Endothelial cell of umbilical vein (primary cell): ENCODE measurements around the gene KIF20A. TPM values are rescaled to one million over a fixed set of nuclear protein-coding genes. Genes with fewer than 3 reads are reported as not detected.

ENCODE experiments used
- BruUV-seq: library from RNA; stranded (reverse); fragments of 400-500 nt; replicated peaks from 2 replicates; lab custom pipeline; 2021; lab: Mats Ljungman, UMichigan
- CTCF ChIA-PET: fragments of 300-600, 350-600 bp; sonication (Branson Sonifier 250); formaldehyde crosslinking; loops from one replicate; lab custom pipeline; 2021; ENCODE audit warnings: antibody characterized with exemption, inconsistent platforms; lab: Charles Lee
- POLR2A ChIA-PET: fragments of 300-600, 350-600 bp; sonication (Branson Sonifier 250); formaldehyde crosslinking; loops from one replicate; lab custom pipeline; 2021; ENCODE audit warnings: antibody characterized with exemption, inconsistent platforms; lab: Charles Lee
- DNase-seq: peaks from one replicate; pipeline ENCODE4 v3.0.0-alpha.2; 2011; ENCODE audit warnings: low read depth, low spot score
- FAIRE-seq: peaks from 2 replicates; lab custom pipeline; 2011; peaks lifted over from hg19 to GRCh38; lab: Jason Lieb, UNC
- H2AFZ ChIP-seq: 2 replicates; pipeline ENCODE4 v1.6.0; 2012; ENCODE audit warnings: low read depth, low read length, control low read depth, inconsistent platforms
- H3K27ac ChIP-seq: 2 replicates; pipeline ENCODE4 v1.5.1; 2011; ENCODE audit warnings: low read depth, mild to moderate bottlenecking, control low read depth, low read length, moderate library complexity; ENCODE audit not compliant: insufficient read depth
- H3K27me3 ChIP-seq, 2 experiments: 2 replicates each; pipeline versions ENCODE4 v1.6.0 to v1.6.1; 2011; ENCODE audit warnings: low read length in 2 of 2, mixed read lengths in 1 of 2; ENCODE audit not compliant: control insufficient read depth in 2 of 2, insufficient read depth in 2 of 2
- H3K36me3 ChIP-seq, 2 experiments: 2 replicates in 1 of 2; 3 replicates in 1 of 2; pipeline ENCODE4 v1.5.1; 2011; ENCODE audit warnings: low read length in 2 of 2, mild to moderate bottlenecking in 1 of 2, moderate library complexity in 1 of 2; ENCODE audit not compliant: control insufficient read depth in 2 of 2, insufficient read depth in 2 of 2; ENCODE audit errors: extremely low read depth in 1 of 2
- H3K4me1 ChIP-seq: 3 replicates; pipeline ENCODE4 v1.5.1; 2011; ENCODE audit warnings: mild to moderate bottlenecking, low read length; ENCODE audit not compliant: control insufficient read depth, insufficient read depth; ENCODE audit errors: extremely low read depth
- H3K4me2 ChIP-seq: 2 replicates; pipeline ENCODE4 v1.6.1; 2011; ENCODE audit warnings: low read length, control low read depth, mixed read lengths; ENCODE audit not compliant: insufficient read depth
- H3K4me3 ChIP-seq, 3 experiments: fragments of 200-600 bp in 1 of 3; sonication (generic), shearing (Covaris generic) in 1 of 3; replicated peaks in 1 of 3; 2 replicates each; pipeline ENCODE4 v1.5.1; 2011 to 2016; ENCODE audit warnings: control low read depth in 3 of 3, low read length in 3 of 3, mild to moderate bottlenecking in 2 of 3, inconsistent platforms in 1 of 3, low read depth in 1 of 3, moderate library complexity in 1 of 3; ENCODE audit not compliant: insufficient read depth in 1 of 3
- H3K79me2 ChIP-seq: 2 replicates; pipeline ENCODE4 v1.6.0; 2012; ENCODE audit warnings: low read length, inconsistent platforms; ENCODE audit not compliant: control insufficient read depth, insufficient read depth
- H3K9ac ChIP-seq: replicated peaks from 2 replicates; pipeline ENCODE3; 2011; ENCODE audit warnings: low read length, control low read depth; ENCODE audit not compliant: insufficient read depth; ENCODE audit errors: extremely low read depth
- H3K9me1 ChIP-seq: replicated peaks from 3 replicates; pipeline ENCODE4 v1.6.0; 2011; ENCODE audit warnings: mild to moderate bottlenecking, low read length; ENCODE audit not compliant: control insufficient read depth, insufficient read depth; ENCODE audit errors: extremely low read depth
- H3K9me3 ChIP-seq: replicated peaks from 2 replicates; pipeline ENCODE4 v1.5.1; 2012; ENCODE audit warnings: low read length, inconsistent platforms; ENCODE audit not compliant: control insufficient read depth, insufficient read depth
- H4K20me1 ChIP-seq: replicated peaks from 2 replicates; pipeline ENCODE3; 2011; ENCODE audit warnings: mild to moderate bottlenecking, low read length; ENCODE audit not compliant: control insufficient read depth, insufficient read depth; ENCODE audit errors: extremely low read depth
- EZH2 ChIP-seq: IDR thresholded peaks from 2 replicates; pipeline ENCODE4 v1.6.1; 2012; ENCODE audit warnings: borderline replicate concordance, low read depth, mild to moderate bottlenecking, moderate library complexity, low read length, inconsistent platforms; ENCODE audit not compliant: severe bottlenecking
- FOS ChIP-seq: IDR thresholded peaks from 2 replicates; pipeline ENCODE4 v1.6.1; 2011; ENCODE audit warnings: mild to moderate bottlenecking, low read length, moderate library complexity, borderline replicate concordance; ENCODE audit not compliant: insufficient read depth
- GATA2 ChIP-seq: IDR thresholded peaks from 2 replicates; pipeline ENCODE4 v1.7.0; 2011; ENCODE audit warnings: low read depth, mild to moderate bottlenecking, moderate library complexity, mixed read lengths, low read length; ENCODE audit not compliant: insufficient read length, insufficient read depth
- JUN ChIP-seq: IDR thresholded peaks from 2 replicates; pipeline ENCODE4 v1.6.1; 2011; ENCODE audit warnings: borderline replicate concordance, low read depth; ENCODE audit not compliant: insufficient read length, insufficient read depth
- MAX ChIP-seq: IDR thresholded peaks from 2 replicates; pipeline ENCODE4 v1.6.1; 2011; ENCODE audit not compliant: insufficient read depth, insufficient read length
- MYC ChIP-seq: IDR thresholded peaks from one replicate; pipeline ENCODE4 v1.6.1; 2011; ENCODE audit warnings: mild to moderate bottlenecking, low read depth, low read length
- POLR2A ChIP-seq: IDR thresholded peaks from 2 replicates; pipeline ENCODE4 v1.6.1; 2012; ENCODE audit warnings: low read depth, mild to moderate bottlenecking, control low read depth, low read length
- POLR2AphosphoS5 ChIP-seq: IDR thresholded peaks from 2 replicates; pipeline ENCODE4 v1.6.1; 2012; ENCODE audit warnings: low read depth, mild to moderate bottlenecking, control low read depth, low read length, moderate library complexity; ENCODE audit not compliant: insufficient read depth
- dilution Hi-C: fragments of 300-500 bp; cut with MboI; formaldehyde crosslinking; loops from one replicate; pipeline ENCODE4 v1.15.0; 2019; ENCODE audit warnings: low sequenced_read_pairs; ENCODE audit not compliant: extremely low pct_ligation_motif_present
- intact Hi-C: fragments of 100-400 bp; cut with micrococcal nuclease; formaldehyde crosslinking; loops from one replicate; pipeline ENCODE4 v1.10.0; 2022
- polyA plus RNA-seq, 4 experiments: library from polyadenylated mRNA; depleted of rRNA in 3 of 4; stranded (reverse) in 3 of 4; unstranded in 1 of 4; fragments of >200 nt; gene quantifications; 2 replicates each; pipeline versions ENCODE4 v1.2.1 to v1.2.3, GENCODE V29; 2011 to 2012; ENCODE audit warnings: missing spikeins in 1 of 4
- total RNA-seq: library from RNA; stranded (reverse); gene quantifications from 2 replicates; pipeline ENCODE4 v1.2.3, GENCODE V29; 2021
- TF ChIP-seq, protein P1 (sequence below), 2 donors: IDR thresholded peaks; 1 replicate in 1 of 2; 2 replicates in 1 of 2; pipeline ENCODE4 v1.5.1; 2011; ENCODE audit warnings: low read length in 2 of 2, mild to moderate bottlenecking in 2 of 2, moderate library complexity in 2 of 2, control low read depth in 1 of 2, inconsistent platforms in 1 of 2, low read depth in 1 of 2; ENCODE audit not compliant: insufficient read depth in 1 of 2; ENCODE audit errors: extremely low read depth in 1 of 2

Gene KIF20A
- total and polyA plus RNA-seq, 2 donors (not counting 3 experiments of a cell fraction or from before 2014, with no cell fraction given), result 38.7 to 78.1 TPM

GRCh38 chr5:138148811-138149210 lies 30.1 kb upstream of the KIF20A start:
- BruUV-seq, result no TSS peak
- Histone ChIP-seq H3K4me3 (no peak overlapping the region), H3K9me3 (no peaks in the 10 kb centered on the region), H3K79me2 (no peaks in the 10 kb centered on the region), H3K27ac (no peak overlapping the region), H3K36me3 (no peaks in the 10 kb centered on the region), H3K4me1 (peaks cover 9% of the 10 kb centered on the region), H3K27me3 (no peaks in the 10 kb centered on the region), H3K9me1 (no peaks in the 10 kb centered on the region), H3K4me2 (no peak overlapping the region), H4K20me1 (no peaks in the 10 kb centered on the region), H3K9ac (no peak overlapping the region), H2AFZ (peak overlapping the region; percentile 25)
- intact Hi-C loops (no loop called here), dilution Hi-C loops (no loop called here)
- TF ChIP-seq JUN, result peak; percentile 42
- TF ChIP-seq, protein P1, sequence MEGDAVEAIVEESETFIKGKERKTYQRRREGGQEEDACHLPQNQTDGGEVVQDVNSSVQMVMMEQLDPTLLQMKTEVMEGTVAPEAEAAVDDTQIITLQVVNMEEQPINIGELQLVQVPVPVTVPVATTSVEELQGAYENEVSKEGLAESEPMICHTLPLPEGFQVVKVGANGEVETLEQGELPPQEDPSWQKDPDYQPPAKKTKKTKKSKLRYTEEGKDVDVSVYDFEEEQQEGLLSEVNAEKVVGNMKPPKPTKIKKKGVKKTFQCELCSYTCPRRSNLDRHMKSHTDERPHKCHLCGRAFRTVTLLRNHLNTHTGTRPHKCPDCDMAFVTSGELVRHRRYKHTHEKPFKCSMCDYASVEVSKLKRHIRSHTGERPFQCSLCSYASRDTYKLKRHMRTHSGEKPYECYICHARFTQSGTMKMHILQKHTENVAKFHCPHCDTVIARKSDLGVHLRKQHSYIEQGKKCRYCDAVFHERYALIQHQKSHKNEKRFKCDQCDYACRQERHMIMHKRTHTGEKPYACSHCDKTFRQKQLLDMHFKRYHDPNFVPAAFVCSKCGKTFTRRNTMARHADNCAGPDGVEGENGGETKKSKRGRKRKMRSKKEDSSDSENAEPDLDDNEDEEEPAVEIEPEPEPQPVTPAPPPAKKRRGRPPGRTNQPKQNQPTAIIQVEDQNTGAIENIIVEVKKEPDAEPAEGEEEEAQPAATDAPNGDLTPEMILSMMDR (IDR thresholded peaks at IDR 0.05; ENCODE audit: extremely low read depth in 1 of 2, insufficient read depth in 1 of 2, low read depth in 1 of 2, low read length in 2 of 2), result no peak
- peak; percentile 73 for TF ChIP-seq FOS
- ChIA-PET POLR2A (no interaction called here), CTCF (interaction anchor here (1.0 to 1.2 kb wide), 2 partner anchors 16 to 113 kb away, joined by 5 to 6 read pairs; no protein-coding TSS in a partner anchor)
- FAIRE-seq (peak; percentile 96), DNase-seq (peak; percentile 66)

DNA sequence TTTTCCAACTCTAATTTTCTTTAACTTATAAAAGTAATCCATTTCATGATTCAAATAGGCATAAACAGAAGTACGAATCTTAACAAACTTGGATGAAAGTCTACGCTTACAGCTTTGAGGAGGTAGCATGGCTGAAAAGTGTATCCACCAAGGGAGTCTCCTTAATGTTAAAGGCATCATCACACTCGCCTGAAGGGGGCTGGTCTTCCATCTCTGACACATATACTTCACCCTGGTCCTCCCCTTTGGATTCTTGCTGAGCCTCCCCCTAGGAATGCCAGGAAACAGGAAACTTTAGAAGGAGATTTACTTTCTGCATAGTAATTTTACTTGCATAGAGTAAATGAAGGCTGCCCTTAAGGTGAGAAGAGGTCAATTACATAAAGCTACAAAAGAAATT lies 29.4 kb upstream of the KIF20A start:
- H3K27ac ChIP-seq, result no peak overlapping the region
- H4K20me1 ChIP-seq, result no peaks in the 10 kb centered on the region
- H3K4me2 ChIP-seq, result no peak overlapping the region
- CTCF ChIA-PET, result interaction anchor here (1.2 kb wide), 1 partner anchor 16 kb away, joined by 6 read pairs; no protein-coding TSS in a partner anchor
- no peaks in the 10 kb centered on the region for H3K36me3 ChIP-seq
- intact Hi-C loops (no loop called here), dilution Hi-C loops (no loop called here)
- no TSS peak for BruUV-seq
- TF ChIP-seq GATA2 (no peak), EZH2 (no peak), FOS (no peak), JUN (no peak), MYC (no peak), MAX (no peak), POLR2A (no peak), POLR2AphosphoS5 (no peak)
- TF ChIP-seq, protein P1 (IDR thresholded peaks at IDR 0.05; ENCODE audit: extremely low read depth in 1 of 2, insufficient read depth in 1 of 2, low read depth in 1 of 2, low read length in 2 of 2), result no peak
- no peak overlapping the region for H2AFZ ChIP-seq
- H3K4me1 ChIP-seq, result peaks cover 9% of the 10 kb centered on the region
- no peaks in the 10 kb centered on the region for H3K79me2 ChIP-seq
- POLR2A ChIA-PET, result no interaction called here
- H3K4me3 ChIP-seq, result no peak overlapping the region
- no peaks in the 10 kb centered on the region for H3K27me3 ChIP-seq
- no peak for FAIRE-seq
- no peak for DNase-seq
- no peak overlapping the region for H3K9ac ChIP-seq
- no peaks in the 10 kb centered on the region for H3K9me1 ChIP-seq
- H3K9me3 ChIP-seq, result no peaks in the 10 kb centered on the region
